Testis (tissue), 2 donors: ENCODE data around the gene PFKFB4.

Source experiments
- CTCF ChIP-seq, 3 experiments: fragments of 450-650 bp in 2 of 3; fragments of 200-600 bp in 1 of 3; sonication (generic) in 1 of 3; IDR thresholded peaks; one replicate each; pipeline ENCODE4 v1.5.1; 2016 to 2019; ENCODE audit warnings: antibody characterized with exemption in 3 of 3, mild to moderate bottlenecking in 2 of 3, moderate library complexity in 1 of 3
- POLR2A ChIP-seq: fragments of 450-650 bp; IDR thresholded peaks from one replicate; pipeline ENCODE4 v1.6.1; 2017; ENCODE audit warnings: antibody characterized with exemption, mild to moderate bottlenecking, moderate library complexity

GRCh38 chr3:48486952-48487351 lies 69.7 kb downstream of the PFKFB4 start:
- TF ChIP-seq CTCF (IDR thresholded peaks at IDR 0.05) (no peak), POLR2A (no peak)
